ENCODE results near the gene SLX9. TPM values are rescaled to one million over a fixed set of nuclear protein-coding genes. Genes with fewer than 3 reads are reported as not detected.

The SLX9 gene
- total RNA-seq, 1 experiment from 2014 or later, result 74.3 TPM

- Mint-ChIP-seq H3K27me3 (ENCODE audit: low read depth) (no peaks in the 10 kb centered on the region), H3K4me1 (no peaks in the 10 kb centered on the region), H3K27ac (peak overlapping the region in 2 of 3 experiments; percentile 75; a peak in 3 of 7 replicates), H3K9me3 (no peaks in the 10 kb centered on the region), H3K36me3 (ENCODE audit: insufficient read depth in 1 of 3, low read depth in 3 of 3) (peaks cover 0 to 4% (median 0%) of the 10 kb centered on the region in 3 experiments; a peak in 3 of 7 replicates), H3K4me3 (no peak overlapping the region)
- no peaks in the 10 kb centered on the region for H3K79me2 ChIP-seq (ENCODE audit: insufficient read depth, low read length)
- no peak overlapping the region for H2BK15ac ChIP-seq (ENCODE audit: low read depth, low read length)
- no peak overlapping the region for H3K23ac ChIP-seq (ENCODE audit: insufficient read length, low read depth, low read length)
- whole genome bisulfite sequencing (ENCODE audit: extremely low coverage, insufficient read length, low lambda C conversion rate), result no CpG with 5 or more reads among the region's 41 CpGs
- no peak overlapping the region for H2BK12ac ChIP-seq (ENCODE audit: insufficient read length, low read depth, low read length)
- no peak overlapping the region for H4K91ac ChIP-seq (ENCODE audit: insufficient read length, low read depth, low read length)
- H3K14ac ChIP-seq (ENCODE audit: insufficient read depth, low read length), result no peak overlapping the region
- no peaks in the 10 kb centered on the region for H4K20me1 ChIP-seq (ENCODE audit: control insufficient read depth, insufficient read depth, insufficient read length)
- no peak overlapping the region for H2AK5ac ChIP-seq (ENCODE audit: insufficient read length, low read length)
- H3T11ph ChIP-seq (ENCODE audit: low read length), result no peak overlapping the region
- H3K27ac ChIP-seq (ENCODE audit: insufficient read length, low read depth, low read length), result no peak overlapping the region
- no peaks in the 10 kb centered on the region for H3K23me2 ChIP-seq (ENCODE audit: insufficient read length, low read depth, low read length, poor library complexity, severe bottlenecking)
- no peaks in the 10 kb centered on the region for H3K79me1 ChIP-seq (ENCODE audit: insufficient read depth, low read depth, low read length, poor library complexity, severe bottlenecking)
- H4K5ac ChIP-seq (ENCODE audit: insufficient read length, low read depth, low read length), result no peak overlapping the region
- no peak overlapping the region for H2BK120ac ChIP-seq (ENCODE audit: low read depth, low read length, poor library complexity, severe bottlenecking)
- no peaks in the 10 kb centered on the region for H3K9me3 ChIP-seq (ENCODE audit: control insufficient read depth, low read depth, low read length)
- peak overlapping the region; percentile 11 for H3K18ac ChIP-seq (ENCODE audit: insufficient read length, low read depth, low read length)
- H3K9ac ChIP-seq (ENCODE audit: extremely low read depth, insufficient read length, low read length), result no peak overlapping the region
- H4K8ac ChIP-seq (replicated peaks; ENCODE audit: insufficient read length, low read depth, low read length), result no peak overlapping the region
- DNase-seq, result no peak
- no peak for TF ChIP-seq CTCF (conservative IDR thresholded peaks at IDR 0.05)
- no peaks in the 10 kb centered on the region for H3K27me3 ChIP-seq (ENCODE audit: insufficient read depth, low read length)
- no peak overlapping the region for H3K4me2 ChIP-seq (ENCODE audit: insufficient read depth, insufficient read length, low read length)
- H2AFZ ChIP-seq (ENCODE audit: low read length), result no peak overlapping the region
- no peaks in the 10 kb centered on the region for H3K4me1 ChIP-seq (ENCODE audit: insufficient read depth, low read length)
- no peak overlapping the region for H3K4ac ChIP-seq (ENCODE audit: low read depth, low read length)
- no peak overlapping the region for H2BK20ac ChIP-seq (ENCODE audit: low read depth, low read length, poor library complexity, severe bottlenecking)
- no peak overlapping the region for H3K56ac ChIP-seq (ENCODE audit: insufficient read length, low read depth, low read length)
- H2BK5ac ChIP-seq (ENCODE audit: insufficient read length, low read length), result no peak overlapping the region
Observed at GRCh38 chr21:44982558-44983250, 42.9 kb downstream of the SLX9 start.
